Colonic mucosa (tissue), 4 donors: ENCODE data around the gene SRSF10. TPM values are rescaled to one million over a fixed set of nuclear protein-coding genes. Genes with fewer than 3 reads are reported as not detected.
"Not testable (repeated sequence)": the region's sequence is repeated elsewhere in the genome, so short reads cannot be mapped to it uniquely, and the experiment has no call there.

Experiments
- DNase-seq: peaks from one replicate; pipeline ENCODE4 v3.0.0-alpha.2; 2020
- H3K27ac ChIP-seq: fragments of 200-600 bp; one replicate; pipeline ENCODE4 v1.8.0; 2021
- H3K27me3 ChIP-seq: fragments of 200-600 bp; one replicate; pipeline ENCODE4 v1.8.0; 2021
- H3K36me3 ChIP-seq: fragments of 200-600 bp; one replicate; pipeline ENCODE4 v1.8.0; 2021
- H3K4me1 ChIP-seq: fragments of 200-600 bp; one replicate; pipeline ENCODE4 v1.8.0; 2021; ENCODE audit warnings: mild to moderate bottlenecking
- H3K4me3 ChIP-seq: fragments of 200-600 bp; one replicate; pipeline ENCODE4 v1.8.0; 2021
- H3K9ac ChIP-seq, 2 donors: one replicate each; pipeline ENCODE4 v1.7.0; 2013; ENCODE audit warnings: control low read depth in 2 of 2, low read depth in 2 of 2, low read length in 2 of 2
- H3K9me3 ChIP-seq: fragments of 200-600 bp; one replicate; pipeline ENCODE4 v1.8.0; 2021
- CTCF ChIP-seq: fragments of 200-600 bp; IDR thresholded peaks from one replicate; pipeline ENCODE4 v1.8.0; 2022; ENCODE audit warnings: antibody characterized with exemption, mild to moderate bottlenecking
- intact Hi-C: fragments of 100-400 bp; cut with DNase I; formaldehyde crosslinking; loops from one replicate; pipeline ENCODE4 v1.14.1; 2022
- total RNA-seq, 2 donors: library from RNA; stranded (reverse); fragmentation: NEBNext Ultra II Directional in 1 of 2; extraction: Animal tissue kit (Norgen Biotek cat#: 25700) in 1 of 2; gene quantifications; one replicate each; pipeline ENCODE4 v1.2.1, GENCODE V29; 2021
- donor health status: healthy.
- donor health status: DM: no; HTN: no; CAD: no.
- donor health status: DM: no; HTN: no; CAD: no.

Gene SRSF10
- total RNA-seq, 2 donors from 2014 or later: 76.8 to 115 TPM

- no peaks in the 10 kb centered on the region for H3K9me3 ChIP-seq
- no peaks in the 10 kb centered on the region for H3K4me1 ChIP-seq
- intact Hi-C loops: loop anchor here (5.0 kb wide), 1 partner anchor 68 kb away; no protein-coding TSS in a partner anchor
Measured at GRCh38 chr1:23959461-23960290, 20.5 kb downstream of the SRSF10 start, which contains the start of gene PNRC2. Gene PNRC2 (plus strand): TSS chr1:23959828. CDS start chr1:23961458, 1,630 bp downstream.

GRCh38 chr1:23958810-23959460, 21.2 kb downstream of the SRSF10 start:
- Histone ChIP-seq H3K27me3 (no peaks in the 10 kb centered on the region), H3K9me3 (no peaks in the 10 kb centered on the region), H3K27ac (peak overlapping the region; percentile 97), H3K36me3 (no peaks in the 10 kb centered on the region), H3K4me3 (peak overlapping the region; percentile 71), H3K4me1 (no peaks in the 10 kb centered on the region), H3K9ac (peak overlapping the region; percentile 70 to 99)
- no peak for TF ChIP-seq CTCF
- intact Hi-C loops: loop anchor here (5.0 kb wide), 1 partner anchor 68 kb away; no protein-coding TSS in a partner anchor
- peak; percentile 93 for DNase-seq

More at GRCh38 chr1:23959461-23960290, 20.5 kb downstream of the SRSF10 start, which contains the start of gene PNRC2:
- no peaks in the 10 kb centered on the region for H3K36me3 ChIP-seq
- peak within 1 kb of the TSS; percentile 97 for H3K27ac ChIP-seq
- H3K27me3 ChIP-seq: no peaks in the 10 kb centered on the region
- peak within 1 kb of the TSS; percentile 71 for H3K4me3 ChIP-seq
- H3K9ac ChIP-seq: peak within 1 kb of the TSS; percentile 71 to 99
- no peak for TF ChIP-seq CTCF
- peak; percentile 97 for DNase-seq

- not testable (repeated sequence) for H3K9me3 ChIP-seq, H3K36me3 ChIP-seq, H3K27me3 ChIP-seq, H3K4me1 ChIP-seq
- Histone ChIP-seq H3K27ac (peak overlapping the region; percentile 97), H3K4me3 (peak overlapping the region; percentile 71), H3K9ac (peak overlapping the region; percentile 70 to 99)
- intact Hi-C loops: loop anchor here (5.0 kb wide), 1 partner anchor 69 kb away; no protein-coding TSS in a partner anchor
- peak; percentile 43 for DNase-seq
Measured at GRCh38 chr1:23958040-23958809, 21.9 kb downstream of the SRSF10 start.

- Histone ChIP-seq H3K27ac (no peak overlapping the region), H3K4me1 (no peaks in the 10 kb centered on the region)
- no peak for TF ChIP-seq CTCF
Measured at GRCh38 chr1:23957096-23957495, 23.0 kb downstream of the SRSF10 start.

GRCh38 chr1:23953020-23953419, 27.1 kb downstream of the SRSF10 start:
- H3K4me1 ChIP-seq: no peaks in the 10 kb centered on the region
- no peak for DNase-seq
- H3K9ac ChIP-seq: no peak overlapping the region
- no peaks in the 10 kb centered on the region for H3K27me3 ChIP-seq
- intact Hi-C loops: no loop called here
- H3K4me3 ChIP-seq: no peak overlapping the region
- no peak for TF ChIP-seq CTCF
- no peaks in the 10 kb centered on the region for H3K36me3 ChIP-seq
- H3K9me3 ChIP-seq: no peaks in the 10 kb centered on the region
- no peak overlapping the region for H3K27ac ChIP-seq

More at GRCh38 chr1:23957096-23957495, 23.0 kb downstream of the SRSF10 start:
- peak; percentile 87 for DNase-seq
- no peaks in the 10 kb centered on the region for H3K36me3 ChIP-seq
- peak overlapping the region in 1 of 2 donors; percentile 1 for H3K9ac ChIP-seq
- H3K4me3 ChIP-seq: no peak overlapping the region
- intact Hi-C loops: loop anchor here (5.0 kb wide), 1 partner anchor 70 kb away; no protein-coding TSS in a partner anchor
- no peaks in the 10 kb centered on the region for H3K27me3 ChIP-seq
- no peaks in the 10 kb centered on the region for H3K9me3 ChIP-seq
